ENCODE measurements around the gene MCTP1. TPM values are rescaled to one million over a fixed set of nuclear protein-coding genes. Genes with fewer than 3 reads are reported as not detected.

Gene MCTP1
- total and polyA plus RNA-seq, 2 of the 13 experiments (the other 11 are each of a cell fraction or from before 2014, with no cell fraction given) = 0.15 to 0.48 TPM

GRCh38 chr5:94777056-94777880 is 507.6 kb downstream of the MCTP1 start (continued):
- TF ChIP-seq BRF2 (CRISPR knock-in tag; IDR thresholded peaks at IDR 0.05) (no peak), DMAP1 (CRISPR knock-in tag; IDR thresholded peaks at IDR 0.05) (no peak), ZSCAN29 (CRISPR knock-in tag; conservative IDR thresholded peaks at IDR 0.05) (no peak), XBP1 (CRISPR knock-in tag; IDR thresholded peaks at IDR 0.05) (no peak), ZNF143 (CRISPR knock-in tag; IDR thresholded peaks at IDR 0.05) (no peak)
- TF ChIP-seq, protein P1, sequence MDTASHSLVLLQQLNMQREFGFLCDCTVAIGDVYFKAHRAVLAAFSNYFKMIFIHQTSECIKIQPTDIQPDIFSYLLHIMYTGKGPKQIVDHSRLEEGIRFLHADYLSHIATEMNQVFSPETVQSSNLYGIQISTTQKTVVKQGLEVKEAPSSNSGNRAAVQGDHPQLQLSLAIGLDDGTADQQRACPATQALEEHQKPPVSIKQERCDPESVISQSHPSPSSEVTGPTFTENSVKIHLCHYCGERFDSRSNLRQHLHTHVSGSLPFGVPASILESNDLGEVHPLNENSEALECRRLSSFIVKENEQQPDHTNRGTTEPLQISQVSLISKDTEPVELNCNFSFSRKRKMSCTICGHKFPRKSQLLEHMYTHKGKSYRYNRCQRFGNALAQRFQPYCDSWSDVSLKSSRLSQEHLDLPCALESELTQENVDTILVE (CRISPR knock-in tag; IDR thresholded peaks at IDR 0.05) = no peak

- Histone ChIP-seq H3K9ac (ENCODE audit: insufficient read depth, low read depth, low read length) (no peak overlapping the region), H3K4me1 (ENCODE audit: insufficient read depth, low read length) (no peaks in the 10 kb centered on the region), H3K79me2 (ENCODE audit: insufficient read depth, low read length) (no peaks in the 10 kb centered on the region), H2AFZ (ENCODE audit: low read length) (no peak overlapping the region), H3K36me3 (replicated peaks in 1 of 2; ENCODE audit: control insufficient read depth in 1 of 2, insufficient read depth in 2 of 2, low read length in 2 of 2) (no peaks in the 10 kb centered on the region), H3K4me2 (ENCODE audit: low read depth, low read length) (no peak overlapping the region), H4K20me1 (ENCODE audit: insufficient read depth, low read length) (no peaks in the 10 kb centered on the region), H3K9me3 (ENCODE audit: low read length) (no peaks in the 10 kb centered on the region), H3K27ac (ENCODE audit: extremely low read length, insufficient read depth, low read length) (no peak overlapping the region), H3K4me3 (replicated peaks in 1 of 3; ENCODE audit: insufficient read depth in 1 of 3, low read depth in 2 of 3, low read length in 3 of 3) (no peak overlapping the region), H3K27me3 (ENCODE audit: control insufficient read depth in 1 of 2, insufficient read depth in 2 of 2, low read length in 2 of 2) (no peaks in the 10 kb centered on the region)
- no peak for DNase-seq (ENCODE audit: low spot score)
- intact Hi-C loops (cut with micrococcal nuclease; ENCODE audit: unreplicated experiment) = no loop called here
- no peak for FAIRE-seq
- WGBS (ENCODE audit: low lambda C conversion rate) = 14% methylated on average over 5 of the region's 5 CpGs
- in situ Hi-C loops (cut with HindIII; ENCODE audit: extremely low pct_ligation_motif_present, low pct_unique_long_range_greater_than_20kb) = no loop called here
- CTCF ChIA-PET (ENCODE audit: low intra/inter-chr PET ratio, low total read pairs) = no interaction called here
- ATAC-seq = no peak
- no TSS peak for BruUV-seq (replicated peaks)
- POLR2A ChIA-PET = no interaction called here
- TF ChIP-seq ZMYM2 (CRISPR knock-in tag; IDR thresholded peaks at IDR 0.05) (no peak), HMGXB3 (CRISPR knock-in tag; IDR thresholded peaks at IDR 0.05; ENCODE audit: borderline replicate concordance) (no peak), BRF2 (CRISPR knock-in tag; IDR thresholded peaks at IDR 0.05) (no peak), PHF21A (CRISPR knock-in tag; IDR thresholded peaks at IDR 0.05) (no peak), RARA (CRISPR knock-in tag; IDR thresholded peaks at IDR 0.05) (no peak), ISX (CRISPR knock-in tag; conservative IDR thresholded peaks at IDR 0.05) (no peak), ZBTB21 (CRISPR knock-in tag; IDR thresholded peaks at IDR 0.05) (no peak), ZNF446 (CRISPR knock-in tag; IDR thresholded peaks at IDR 0.05) (no peak), SMARCE1 (IDR thresholded peaks at IDR 0.05; ENCODE audit: borderline replicate concordance) (no peak), KAT2B (IDR thresholded peaks at IDR 0.05; ENCODE audit: borderline replicate concordance, low read depth, low read length) (no peak)
Observed at GRCh38 chr5:94776167-94776566, 508.7 kb downstream of the MCTP1 start.
